Ishikawa (cell line): Measurements from ENCODE around the gene TPCN1.

Experiments
- EGR1 ChIP-seq: IDR thresholded peaks from 2 replicates; pipeline ENCODE4 v1.6.1; 2012
- YY1 ChIP-seq: IDR thresholded peaks from 2 replicates; pipeline ENCODE4 v1.6.1; 2012; ENCODE audit warnings: low read depth
- TF ChIP-seq, protein P1 (sequence below): IDR thresholded peaks from 2 replicates; pipeline ENCODE4 v1.6.1; 2012; ENCODE audit warnings: low read depth, mild to moderate bottlenecking
- TF ChIP-seq, protein P2 (sequence below): IDR thresholded peaks from 2 replicates; pipeline ENCODE4 v1.6.1; 2012

GRCh38 chr12:113273053-113273725 is 51.9 kb downstream of the TPCN1 start:
- no peak for TF ChIP-seq YY1
- TF ChIP-seq, protein P1, sequence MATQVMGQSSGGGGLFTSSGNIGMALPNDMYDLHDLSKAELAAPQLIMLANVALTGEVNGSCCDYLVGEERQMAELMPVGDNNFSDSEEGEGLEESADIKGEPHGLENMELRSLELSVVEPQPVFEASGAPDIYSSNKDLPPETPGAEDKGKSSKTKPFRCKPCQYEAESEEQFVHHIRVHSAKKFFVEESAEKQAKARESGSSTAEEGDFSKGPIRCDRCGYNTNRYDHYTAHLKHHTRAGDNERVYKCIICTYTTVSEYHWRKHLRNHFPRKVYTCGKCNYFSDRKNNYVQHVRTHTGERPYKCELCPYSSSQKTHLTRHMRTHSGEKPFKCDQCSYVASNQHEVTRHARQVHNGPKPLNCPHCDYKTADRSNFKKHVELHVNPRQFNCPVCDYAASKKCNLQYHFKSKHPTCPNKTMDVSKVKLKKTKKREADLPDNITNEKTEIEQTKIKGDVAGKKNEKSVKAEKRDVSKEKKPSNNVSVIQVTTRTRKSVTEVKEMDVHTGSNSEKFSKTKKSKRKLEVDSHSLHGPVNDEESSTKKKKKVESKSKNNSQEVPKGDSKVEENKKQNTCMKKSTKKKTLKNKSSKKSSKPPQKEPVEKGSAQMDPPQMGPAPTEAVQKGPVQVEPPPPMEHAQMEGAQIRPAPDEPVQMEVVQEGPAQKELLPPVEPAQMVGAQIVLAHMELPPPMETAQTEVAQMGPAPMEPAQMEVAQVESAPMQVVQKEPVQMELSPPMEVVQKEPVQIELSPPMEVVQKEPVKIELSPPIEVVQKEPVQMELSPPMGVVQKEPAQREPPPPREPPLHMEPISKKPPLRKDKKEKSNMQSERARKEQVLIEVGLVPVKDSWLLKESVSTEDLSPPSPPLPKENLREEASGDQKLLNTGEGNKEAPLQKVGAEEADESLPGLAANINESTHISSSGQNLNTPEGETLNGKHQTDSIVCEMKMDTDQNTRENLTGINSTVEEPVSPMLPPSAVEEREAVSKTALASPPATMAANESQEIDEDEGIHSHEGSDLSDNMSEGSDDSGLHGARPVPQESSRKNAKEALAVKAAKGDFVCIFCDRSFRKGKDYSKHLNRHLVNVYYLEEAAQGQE, result peak; percentile 69
- TF ChIP-seq, protein P2, sequence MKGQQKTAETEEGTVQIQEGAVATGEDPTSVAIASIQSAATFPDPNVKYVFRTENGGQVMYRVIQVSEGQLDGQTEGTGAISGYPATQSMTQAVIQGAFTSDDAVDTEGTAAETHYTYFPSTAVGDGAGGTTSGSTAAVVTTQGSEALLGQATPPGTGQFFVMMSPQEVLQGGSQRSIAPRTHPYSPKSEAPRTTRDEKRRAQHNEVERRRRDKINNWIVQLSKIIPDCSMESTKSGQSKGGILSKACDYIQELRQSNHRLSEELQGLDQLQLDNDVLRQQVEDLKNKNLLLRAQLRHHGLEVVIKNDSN, result no peak
- no peak for TF ChIP-seq EGR1
